Right kidney (tissue), 9 donors: ENCODE data around the gene HEPN1.
A peak's percentile ranks its signal among the peaks of the same experiment; 100 is the strongest.

Experiments used
- DNase-seq: peaks from one replicate; pipeline ENCODE4 v3.0.0-alpha.2; 2016
- long read RNA-seq, 8 donors: transcript quantifications; one replicate each; lab custom pipeline, GENCODE V29; 2026

The HEPN1 gene
- long read RNA-seq, donor 1, transcript HEPN1-201 (1 exons, 1,434 nt) = major isoform, 12 of 12 reads
- long read RNA-seq, donor 1, partial matches to known transcripts = 0 of 12 reads
- long read RNA-seq, donor 1, other reads (novel, unspliced or antisense) = 0 of 12 reads
- long read RNA-seq, donor 2, partial matches to known transcripts = 0 of 4 reads
- long read RNA-seq, donor 2, other reads (novel, unspliced or antisense) = 0 of 4 reads
- long read RNA-seq, donor 3, transcript HEPN1-201 (1 exons, 1,434 nt) = major isoform, 5 of 5 reads
- long read RNA-seq, donor 3, partial matches to known transcripts = 0 of 5 reads
- long read RNA-seq, donor 3, other reads (novel, unspliced or antisense) = 0 of 5 reads
- long read RNA-seq, donor 4, transcript HEPN1-201 (1 exons, 1,434 nt) = major isoform, 5 of 5 reads
- long read RNA-seq, donor 4, partial matches to known transcripts = 0 of 5 reads
- long read RNA-seq, donor 4, other reads (novel, unspliced or antisense) = 0 of 5 reads
- long read RNA-seq, donor 5, partial matches to known transcripts = 0 of 4 reads
- long read RNA-seq, donor 5, other reads (novel, unspliced or antisense) = 0 of 4 reads
- long read RNA-seq, donor 6, transcript HEPN1-201 (1 exons, 1,434 nt) = major isoform, 7 of 7 reads
- long read RNA-seq, donor 6, partial matches to known transcripts = 0 of 7 reads
- long read RNA-seq, donor 6, other reads (novel, unspliced or antisense) = 0 of 7 reads
- long read RNA-seq, donor 7, transcript HEPN1-201 (1 exons, 1,434 nt) = major isoform, 7 of 7 reads
- long read RNA-seq, donor 7, partial matches to known transcripts = 0 of 7 reads
- long read RNA-seq, donor 7, other reads (novel, unspliced or antisense) = 0 of 7 reads
- long read RNA-seq, donor 8, transcript HEPN1-201 (1 exons, 1,434 nt) = major isoform, 5 of 5 reads
- long read RNA-seq, donor 8, partial matches to known transcripts = 0 of 5 reads
- long read RNA-seq, donor 8, other reads (novel, unspliced or antisense) = 0 of 5 reads

GRCh38 chr11:124918950-124919349, at the start of gene HEPN1:
Gene HEPN1, plus strand, starts transcription at chr11:124919250.
- DNase-seq = no peak

GRCh38 chr11:124869331-124869730, 49.7 kb upstream of the HEPN1 start:
- DNase-seq = no peak

- no peak for DNase-seq
Observed at GRCh38 chr11:124869856-124870387, 49.1 kb upstream of the HEPN1 start.

- DNase-seq = no peak
Observed at GRCh38 chr11:124870430-124870829, 48.6 kb upstream of the HEPN1 start.

- DNase-seq = no peak
Observed at GRCh38 chr11:124872280-124872679, 46.8 kb upstream of the HEPN1 start.

- no peak for DNase-seq
Observed at GRCh38 chr11:124872741-124873140, 46.3 kb upstream of the HEPN1 start.

GRCh38 chr11:124873951-124874350, 45.1 kb upstream of the HEPN1 start:
- no peak for DNase-seq

- DNase-seq = no peak
Observed at GRCh38 chr11:124874571-124875255, 44.3 kb upstream of the HEPN1 start.

GRCh38 chr11:124875401-124875800, 43.6 kb upstream of the HEPN1 start:
- DNase-seq = no peak

GRCh38 chr11:124875943-124876817, 42.9 kb upstream of the HEPN1 start:
- DNase-seq = peak; percentile 97

- no peak for DNase-seq
Observed at GRCh38 chr11:124876818-124877630, 42.0 kb upstream of the HEPN1 start.

GRCh38 chr11:124877631-124877909, 41.5 kb upstream of the HEPN1 start:
- no peak for DNase-seq

- no peak for DNase-seq
Observed at GRCh38 chr11:124877910-124878758, 40.9 kb upstream of the HEPN1 start.

- no peak for DNase-seq
Observed at GRCh38 chr11:124878759-124879492, 40.1 kb upstream of the HEPN1 start.

- no peak for DNase-seq
Observed at GRCh38 chr11:124879493-124880289, 39.4 kb upstream of the HEPN1 start.

- DNase-seq = no peak
Observed at GRCh38 chr11:124880290-124880611, 38.8 kb upstream of the HEPN1 start.

- no peak for DNase-seq
Observed at GRCh38 chr11:124880958-124881357, 38.1 kb upstream of the HEPN1 start.
